ENCODE results near the gene EFCAB8.

The EFCAB8 gene

DNA sequence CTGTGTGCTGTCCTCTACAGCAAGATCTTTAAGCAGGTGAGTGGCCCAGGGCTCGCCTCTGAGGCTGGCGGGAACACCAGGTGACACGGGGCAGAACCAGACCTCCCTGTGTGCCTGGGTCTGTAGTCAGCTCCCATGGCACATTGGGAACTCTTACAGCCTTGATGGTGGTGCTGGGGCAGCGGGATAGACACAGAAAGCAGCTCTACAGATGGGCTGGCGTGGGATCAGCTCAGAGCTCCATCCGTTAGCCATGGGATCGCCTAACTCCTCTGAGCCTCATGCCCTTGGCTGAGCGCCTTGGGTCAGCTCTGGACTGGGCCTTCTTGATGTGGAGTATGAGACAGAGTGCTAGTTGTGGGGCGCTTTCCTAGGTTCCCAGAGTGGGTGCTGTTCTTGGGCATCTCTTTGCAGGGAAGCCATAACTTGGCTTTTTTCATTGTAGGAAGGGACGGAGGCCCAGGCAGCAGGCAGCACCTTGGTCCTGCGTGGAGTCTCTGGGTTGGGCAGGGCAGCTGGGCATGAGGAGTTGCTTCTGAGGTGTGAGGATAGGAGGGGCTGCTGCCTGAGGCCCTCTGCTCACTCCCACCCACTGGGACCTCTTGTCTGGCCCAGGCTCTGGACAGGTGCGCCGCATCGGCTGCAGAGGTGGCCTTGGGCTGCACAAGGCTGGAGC is 51.3 kb downstream of the EFCAB8 start:
- no peaks in the 10 kb centered on the region for H3K27me3 ChIP-seq (ENCODE audit: insufficient read depth, low read depth)
- no peaks in the 10 kb centered on the region for H3K79me2 ChIP-seq (ENCODE audit: insufficient read depth, low read depth)
- H2AFZ ChIP-seq (ENCODE audit: low read depth) = no peak overlapping the region
- H3K36me3 ChIP-seq (ENCODE audit: insufficient read depth) = no peaks in the 10 kb centered on the region
- no peak overlapping the region for H3K9ac ChIP-seq
- H4K20me1 ChIP-seq (ENCODE audit: insufficient read depth) = no peaks in the 10 kb centered on the region
- no peak overlapping the region for H3K27ac ChIP-seq
- no peak overlapping the region for H3K4me3 ChIP-seq (IDR thresholded peaks at IDR 0.05; ENCODE audit: insufficient read depth, low read depth, low read length)
- H3K4me2 ChIP-seq = no peak overlapping the region
- no peaks in the 10 kb centered on the region for H3K4me1 ChIP-seq (ENCODE audit: low read depth, poor library complexity, severe bottlenecking)
- TF ChIP-seq, protein P1, sequence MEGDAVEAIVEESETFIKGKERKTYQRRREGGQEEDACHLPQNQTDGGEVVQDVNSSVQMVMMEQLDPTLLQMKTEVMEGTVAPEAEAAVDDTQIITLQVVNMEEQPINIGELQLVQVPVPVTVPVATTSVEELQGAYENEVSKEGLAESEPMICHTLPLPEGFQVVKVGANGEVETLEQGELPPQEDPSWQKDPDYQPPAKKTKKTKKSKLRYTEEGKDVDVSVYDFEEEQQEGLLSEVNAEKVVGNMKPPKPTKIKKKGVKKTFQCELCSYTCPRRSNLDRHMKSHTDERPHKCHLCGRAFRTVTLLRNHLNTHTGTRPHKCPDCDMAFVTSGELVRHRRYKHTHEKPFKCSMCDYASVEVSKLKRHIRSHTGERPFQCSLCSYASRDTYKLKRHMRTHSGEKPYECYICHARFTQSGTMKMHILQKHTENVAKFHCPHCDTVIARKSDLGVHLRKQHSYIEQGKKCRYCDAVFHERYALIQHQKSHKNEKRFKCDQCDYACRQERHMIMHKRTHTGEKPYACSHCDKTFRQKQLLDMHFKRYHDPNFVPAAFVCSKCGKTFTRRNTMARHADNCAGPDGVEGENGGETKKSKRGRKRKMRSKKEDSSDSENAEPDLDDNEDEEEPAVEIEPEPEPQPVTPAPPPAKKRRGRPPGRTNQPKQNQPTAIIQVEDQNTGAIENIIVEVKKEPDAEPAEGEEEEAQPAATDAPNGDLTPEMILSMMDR (conservative IDR thresholded peaks at IDR 0.05; ENCODE audit: low read depth, low read length) = no peak

DNA sequence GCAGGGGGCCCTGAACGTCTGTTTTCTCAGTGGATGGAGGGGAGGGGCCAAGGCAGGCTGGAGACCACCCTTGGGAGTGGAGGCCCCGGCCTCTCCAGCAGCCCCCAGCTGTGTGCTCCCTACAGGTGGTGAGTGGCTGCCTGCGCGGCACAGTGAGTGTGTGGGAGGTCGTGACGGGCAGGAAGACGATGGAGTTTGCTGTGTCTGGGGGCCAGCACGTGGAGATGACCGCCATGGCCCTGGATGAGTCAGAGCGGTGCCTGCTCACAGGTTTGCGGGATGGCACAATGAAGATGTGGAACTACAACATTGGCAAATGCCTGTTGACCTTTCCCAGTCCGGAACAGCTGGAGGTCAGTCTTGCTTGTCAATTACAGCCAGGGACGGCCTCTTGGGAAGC is 52.6 kb downstream of the EFCAB8 start:
- H3K9ac ChIP-seq = no peak overlapping the region
- H3K36me3 ChIP-seq (ENCODE audit: insufficient read depth) = no peaks in the 10 kb centered on the region
- no peaks in the 10 kb centered on the region for H3K79me2 ChIP-seq (ENCODE audit: insufficient read depth, low read depth)
- no peak overlapping the region for H3K4me2 ChIP-seq
- H2AFZ ChIP-seq (ENCODE audit: low read depth) = no peak overlapping the region
- H4K20me1 ChIP-seq (ENCODE audit: insufficient read depth) = no peaks in the 10 kb centered on the region
- H3K4me1 ChIP-seq (ENCODE audit: low read depth, poor library complexity, severe bottlenecking) = no peaks in the 10 kb centered on the region
- no peak overlapping the region for H3K4me3 ChIP-seq (IDR thresholded peaks at IDR 0.05; ENCODE audit: insufficient read depth, low read depth, low read length)
- TF ChIP-seq, protein P1 (conservative IDR thresholded peaks at IDR 0.05; ENCODE audit: low read depth, low read length) = no peak
- no peaks in the 10 kb centered on the region for H3K27me3 ChIP-seq (ENCODE audit: insufficient read depth, low read depth)
- H3K27ac ChIP-seq = no peak overlapping the region

GRCh38 chr20:32912688-32913087 is 54.0 kb downstream of the EFCAB8 start:
- H3K9ac ChIP-seq = no peak overlapping the region
- H4K20me1 ChIP-seq (ENCODE audit: insufficient read depth) = no peaks in the 10 kb centered on the region
- H3K36me3 ChIP-seq (ENCODE audit: insufficient read depth) = no peaks in the 10 kb centered on the region
- no peaks in the 10 kb centered on the region for H3K4me1 ChIP-seq (ENCODE audit: low read depth, poor library complexity, severe bottlenecking)
- H3K27me3 ChIP-seq (ENCODE audit: insufficient read depth, low read depth) = no peaks in the 10 kb centered on the region; the same call in 1 of the 2 replicates
- H3K27ac ChIP-seq = no peak overlapping the region
- TF ChIP-seq, protein P1 (conservative IDR thresholded peaks at IDR 0.05; ENCODE audit: low read depth, low read length) = no peak
- no peak overlapping the region for H3K4me3 ChIP-seq (IDR thresholded peaks at IDR 0.05; ENCODE audit: insufficient read depth, low read depth, low read length)
- H3K4me2 ChIP-seq = no peak overlapping the region
- no peaks in the 10 kb centered on the region for H3K79me2 ChIP-seq (ENCODE audit: insufficient read depth, low read depth)
- H2AFZ ChIP-seq (ENCODE audit: low read depth) = no peak overlapping the region

DNA sequence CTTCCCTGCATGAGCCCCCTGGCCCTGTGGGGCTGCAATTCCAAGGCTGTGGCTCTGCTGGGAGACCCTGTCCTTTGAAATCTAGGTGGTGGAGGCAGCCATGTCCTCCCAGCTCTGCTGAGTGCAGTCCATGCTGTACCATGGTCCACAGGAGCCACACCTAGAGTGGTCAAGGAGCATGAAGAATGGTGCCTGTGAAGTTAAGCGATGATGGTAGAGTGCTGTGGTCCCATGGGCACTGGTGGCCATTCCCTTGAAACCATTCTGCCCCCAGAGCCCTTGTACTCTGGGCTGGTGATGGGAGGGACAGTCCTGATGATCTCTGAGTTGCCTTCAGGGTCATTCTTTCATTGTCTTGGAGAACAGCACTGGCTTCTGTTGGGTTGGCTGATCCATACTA is 55.3 kb downstream of the EFCAB8 start:
- no peak overlapping the region for H2AFZ ChIP-seq (ENCODE audit: low read depth)
- TF ChIP-seq, protein P1 (conservative IDR thresholded peaks at IDR 0.05; ENCODE audit: low read depth, low read length) = no peak
- H3K27ac ChIP-seq = no peak overlapping the region
- no peaks in the 10 kb centered on the region for H3K79me2 ChIP-seq (ENCODE audit: insufficient read depth, low read depth)
- no peaks in the 10 kb centered on the region for H3K4me1 ChIP-seq (ENCODE audit: low read depth, poor library complexity, severe bottlenecking)
- H3K4me3 ChIP-seq (IDR thresholded peaks at IDR 0.05; ENCODE audit: insufficient read depth, low read depth, low read length) = no peak overlapping the region
- H3K9ac ChIP-seq = no peak overlapping the region
- no peaks in the 10 kb centered on the region for H4K20me1 ChIP-seq (ENCODE audit: insufficient read depth)
- no peak overlapping the region for H3K4me2 ChIP-seq
- no peaks in the 10 kb centered on the region; the same call in 1 of the 2 replicates for H3K27me3 ChIP-seq (ENCODE audit: insufficient read depth, low read depth)
- H3K36me3 ChIP-seq (ENCODE audit: insufficient read depth) = no peaks in the 10 kb centered on the region

Measured in KMS-11 (cell line).